IMR-90 (cell line): ENCODE measurements around the gene POLR2M. TPM values are rescaled to one million over a fixed set of nuclear protein-coding genes. Genes with fewer than 3 reads are reported as not detected.
A peak's percentile ranks its signal among the peaks of the same experiment; 100 is the strongest.

Source experiments
- ATAC-seq: fragments of 200-7000 bp; cut with Tn5 transposase; 2 replicates; pipeline ENCODE4 v1.9.1; 2020; ENCODE audit warnings: low read depth, mild to moderate bottlenecking, moderate library complexity
- BruUV-seq: library from RNA; stranded (reverse); fragments of 400-500 nt; replicated peaks from 2 replicates; lab custom pipeline; 2021; lab: Mats Ljungman, UMichigan
- CTCF ChIA-PET: fragments of 300-600 bp; formaldehyde crosslinking; extraction: SDS; loops from one replicate; lab custom pipeline; 2021; ENCODE audit warnings: antibody characterized with exemption; lab: Yijun Ruan, JAX
- POLR2A ChIA-PET: fragments of 300-600 bp; sonication (Branson Sonifier 250); formaldehyde crosslinking; loops from one replicate; lab custom pipeline; 2022; ENCODE audit warnings: antibody characterized with exemption; ENCODE audit not compliant: unreplicated experiment; lab: Charles Lee
- DNase-seq: peaks from one replicate; pipeline ENCODE4 v3.0.0; 2013
- H2AFZ ChIP-seq: replicated peaks from 2 replicates; pipeline ENCODE3; 2013; ENCODE audit warnings: low read length, mild to moderate bottlenecking; ENCODE audit not compliant: poor library complexity
- H2AK5ac ChIP-seq: 2 replicates; pipeline ENCODE4 v1.6.1; 2013; ENCODE audit warnings: low read depth, low read length, inconsistent platforms
- H2AK9ac ChIP-seq: replicated peaks from 2 replicates; pipeline ENCODE3; 2013; ENCODE audit warnings: mild to moderate bottlenecking, low read depth, low read length, moderate library complexity; ENCODE audit not compliant: poor library complexity
- H2BK120ac ChIP-seq: 2 replicates; pipeline ENCODE4 v1.6.1; 2013; ENCODE audit warnings: low read depth, low read length, inconsistent platforms
- H2BK15ac ChIP-seq: 3 replicates; pipeline ENCODE4 v1.6.1; 2013; ENCODE audit warnings: low read depth, low read length, inconsistent platforms
- H2BK20ac ChIP-seq: 2 replicates; pipeline ENCODE4 v1.6.1; 2013; ENCODE audit warnings: low read depth, mild to moderate bottlenecking, inconsistent platforms, low read length, moderate library complexity
- H2BK5ac ChIP-seq: 2 replicates; pipeline ENCODE4 v1.6.1; 2013; ENCODE audit warnings: mild to moderate bottlenecking, low read depth, low read length, inconsistent platforms; ENCODE audit not compliant: poor library complexity, severe bottlenecking
- H3K14ac ChIP-seq: replicated peaks from 2 replicates; pipeline ENCODE4 v1.6.1; 2013; ENCODE audit warnings: low read depth, low read length, inconsistent platforms
- H3K18ac ChIP-seq: 2 replicates; pipeline ENCODE4 v1.6.1; 2013; ENCODE audit warnings: low read depth, low read length, control low read depth
- H3K23ac ChIP-seq: 2 replicates; pipeline ENCODE4 v1.6.1; 2013; ENCODE audit warnings: low read depth, low read length, inconsistent platforms
- H3K27ac ChIP-seq: 2 replicates; pipeline ENCODE4 v1.5.1; 2013; ENCODE audit warnings: mild to moderate bottlenecking, control low read depth, low read length; ENCODE audit not compliant: insufficient read depth
- H3K27me3 ChIP-seq: 2 replicates; pipeline ENCODE4 v1.6.1; 2013; ENCODE audit warnings: low read length; ENCODE audit not compliant: control insufficient read depth, insufficient read depth
- H3K36me3 ChIP-seq: 2 replicates; pipeline ENCODE4 v1.6.1; 2013; ENCODE audit warnings: low read length, mixed read lengths; ENCODE audit not compliant: control insufficient read depth, insufficient read depth
- H3K4ac ChIP-seq: 2 replicates; pipeline ENCODE4 v1.6.1; 2013; ENCODE audit warnings: low read depth, low read length, inconsistent platforms
- H3K4me1 ChIP-seq: 2 replicates; pipeline ENCODE4 v1.6.1; 2013; ENCODE audit warnings: low read length, mixed read lengths; ENCODE audit not compliant: control insufficient read depth, insufficient read depth
- H3K4me2 ChIP-seq: 2 replicates; pipeline ENCODE4 v1.6.1; 2013; ENCODE audit warnings: low read depth, mild to moderate bottlenecking, control low read depth, low read length, moderate library complexity
- H3K4me3 ChIP-seq: 2 replicates; pipeline ENCODE4 v1.5.1; 2013; ENCODE audit warnings: low read depth, mild to moderate bottlenecking, control low read depth, low read length, moderate library complexity; ENCODE audit not compliant: insufficient read depth
- H3K56ac ChIP-seq: 2 replicates; pipeline ENCODE4 v1.6.1; 2013; ENCODE audit warnings: low read length, inconsistent platforms; ENCODE audit not compliant: insufficient read depth; ENCODE audit errors: extremely low read depth
- H3K79me1 ChIP-seq, 2 experiments: 2 replicates each; pipeline ENCODE4 v1.6.1; 2013; ENCODE audit warnings: low read length in 2 of 2, inconsistent platforms in 1 of 2, low read depth in 1 of 2
- H3K9ac ChIP-seq: 2 replicates; pipeline ENCODE4 v1.6.1; 2013; ENCODE audit warnings: low read depth, low read length, control low read depth
- H3K9me1 ChIP-seq: 2 replicates; pipeline ENCODE4 v1.6.1; 2013; ENCODE audit warnings: low read length, inconsistent platforms; ENCODE audit not compliant: insufficient read depth
- H3K9me3 ChIP-seq: 2 replicates; pipeline ENCODE4 v1.6.1; 2013; ENCODE audit warnings: low read length; ENCODE audit not compliant: control insufficient read depth, insufficient read depth
- H4K20me1 ChIP-seq: 2 replicates; pipeline ENCODE4 v1.6.1; 2013; ENCODE audit warnings: low read length, inconsistent platforms; ENCODE audit not compliant: insufficient read depth
- H4K5ac ChIP-seq: 2 replicates; pipeline ENCODE4 v1.6.1; 2013; ENCODE audit warnings: mild to moderate bottlenecking, low read depth, low read length, control low read depth
- H4K8ac ChIP-seq, 2 experiments: 2 replicates each; pipeline ENCODE4 v1.6.1; 2013; ENCODE audit warnings: low read depth in 2 of 2, low read length in 2 of 2, control low read depth in 1 of 2, inconsistent platforms in 1 of 2
- H4K91ac ChIP-seq: 2 replicates; pipeline ENCODE4 v1.6.1; 2013; ENCODE audit warnings: low read depth, low read length, inconsistent platforms; ENCODE audit not compliant: insufficient read depth
- CHD1 ChIP-seq: IDR thresholded peaks from 2 replicates; pipeline ENCODE4 v1.6.1; 2012; ENCODE audit warnings: low read depth, low read length, improper control_type of control experiment
- ELK1 ChIP-seq: fragments of 150-350 bp; IDR thresholded peaks from 2 replicates; pipeline ENCODE4 v1.6.1; 2016; ENCODE audit warnings: low read depth, mild to moderate bottlenecking, low read length, moderate library complexity, borderline replicate concordance
- FOS ChIP-seq: fragments of 150-350 bp; IDR thresholded peaks from 2 replicates; pipeline ENCODE4 v1.6.1; 2016; ENCODE audit warnings: low read depth, low read length
- MXI1 ChIP-seq: IDR thresholded peaks from 2 replicates; pipeline ENCODE4 v1.6.1; 2012; ENCODE audit warnings: low read depth, mild to moderate bottlenecking, low read length, moderate library complexity, borderline replicate concordance
- NFE2L2 ChIP-seq: fragments of 150-350 bp; IDR thresholded peaks from 2 replicates; pipeline ENCODE4 v1.6.1; 2016; ENCODE audit warnings: low read depth, mild to moderate bottlenecking, low read length
- POLR2A ChIP-seq: IDR thresholded peaks from 2 replicates; pipeline ENCODE4 v1.6.1; 2012; ENCODE audit warnings: mild to moderate bottlenecking, low read depth, low read length
- RAD21 ChIP-seq: IDR thresholded peaks from 2 replicates; pipeline ENCODE4 v1.6.1; 2012; ENCODE audit warnings: low read length, improper control_type of control experiment
- RCOR1 ChIP-seq: IDR thresholded peaks from 2 replicates; pipeline ENCODE4 v1.6.1; 2012; ENCODE audit warnings: mild to moderate bottlenecking, low read length, improper control_type of control experiment; ENCODE audit not compliant: insufficient replicate concordance
- RFX5 ChIP-seq: IDR thresholded peaks from 2 replicates; pipeline ENCODE4 v1.8.0; 2012; ENCODE audit warnings: low read depth, mild to moderate bottlenecking, low read length, moderate library complexity
- SMC3 ChIP-seq: fragments of 150-350 bp; IDR thresholded peaks from 2 replicates; pipeline ENCODE4 v1.6.1; 2016; ENCODE audit warnings: low read depth, mild to moderate bottlenecking, antibody characterized with exemption, low read length, moderate library complexity
- USF2 ChIP-seq: fragments of 150-350 bp; IDR thresholded peaks from 2 replicates; pipeline ENCODE4 v1.6.1; 2017; ENCODE audit warnings: mild to moderate bottlenecking, antibody characterized with exemption, low read length, low read depth
- WGBS, 2 experiments: methylation state at CpG; one replicate each; pipeline versions ENCODE4 v1.1.5 to v1.1.7; 2013; ENCODE audit warnings: missing lambda C conversion rate in 2 of 2; ENCODE audit not compliant: insufficient read length in 1 of 2; ENCODE audit errors: extremely low coverage in 2 of 2; 5-methylcytosine and 5-hydroxymethylcytosine counted together
- dilution Hi-C: fragments of 300-500 bp; cut with HindIII; formaldehyde crosslinking; loops from one replicate; pipeline ENCODE4 v1.14.3; 2018; ENCODE audit warnings: low sequenced_read_pairs; ENCODE audit not compliant: unreplicated experiment
- in situ Hi-C: fragments of 300-500 bp; cut with MboI; formaldehyde crosslinking; loops from 3 replicates; pipeline ENCODE4 v1.14.3; 2019; ENCODE audit warnings: low sequenced_read_pairs, inconsistent platforms, mixed read lengths
- intact Hi-C: fragments of 100-400 bp; cut with micrococcal nuclease; formaldehyde crosslinking; loops from 2 replicates; pipeline ENCODE4 v1.10.0; 2022
- polyA plus RNA-seq, 3 experiments: library from polyadenylated mRNA; depleted of rRNA; stranded (reverse); fragments of >200 nt; gene quantifications; 2 replicates each; pipeline ENCODE4 v1.2.3, GENCODE V29; 2012; ENCODE audit warnings: low replicate concordance in 1 of 3
- total RNA-seq: library from RNA; depleted of rRNA; stranded (reverse); fragments of >200 nt; gene quantifications from 2 replicates; pipeline ENCODE4 v1.2.3, GENCODE V29; 2012

The POLR2M gene
- total and polyA plus RNA-seq, 2 of the 4 experiments (the other 2 are of a cell fraction), result 60.8 to 117 TPM

GRCh38 chr15:57692709-57693108 is 13.8 kb upstream of the POLR2M start:
- ChIA-PET CTCF (no interaction called here), POLR2A (no interaction called here)
- ATAC-seq (no peak), DNase-seq (peak; percentile 12)
- WGBS, 2 experiments, result no CpG with 5 or more reads among the region's 1 CpG
- no peak overlapping the region for H4K8ac ChIP-seq
- H3K27ac ChIP-seq, result no peak overlapping the region
- no peak overlapping the region for H4K91ac ChIP-seq
- no peaks in the 10 kb centered on the region for H3K36me3 ChIP-seq
- H3K56ac ChIP-seq, result no peak overlapping the region
- no peak overlapping the region for H3K4me3 ChIP-seq
- no peaks in the 10 kb centered on the region; the same call in 1 of the 2 replicates for H3K27me3 ChIP-seq
- no TSS peak for BruUV-seq
- H3K9me3 ChIP-seq, result no peaks in the 10 kb centered on the region
- no peak overlapping the region for H3K4me2 ChIP-seq
- no peak overlapping the region for H2AK5ac ChIP-seq
- H4K20me1 ChIP-seq, result no peaks in the 10 kb centered on the region
- H3K4me1 ChIP-seq, result no peaks in the 10 kb centered on the region
- H3K9ac ChIP-seq, result no peak overlapping the region
- intact Hi-C loops, result no loop called here
- no peak overlapping the region for H3K4ac ChIP-seq
- in situ Hi-C loops, result no loop called here
- H2BK5ac ChIP-seq, result no peak overlapping the region
- H2BK120ac ChIP-seq, result no peak overlapping the region
- H2AK9ac ChIP-seq, result no peak overlapping the region
- dilution Hi-C loops, result no loop called here
- H2BK20ac ChIP-seq, result no peak overlapping the region
- no peak overlapping the region for H3K18ac ChIP-seq
- H2BK15ac ChIP-seq, result no peak overlapping the region
- H3K79me1 ChIP-seq, result no peaks in the 10 kb centered on the region
- H3K14ac ChIP-seq, result no peak overlapping the region
- H3K9me1 ChIP-seq, result no peaks in the 10 kb centered on the region
- H2AFZ ChIP-seq, result no peak overlapping the region
- H4K5ac ChIP-seq, result no peak overlapping the region
- TF ChIP-seq ELK1, result no peak
- TF ChIP-seq SMC3, result no peak
- no peak for TF ChIP-seq RFX5
- TF ChIP-seq RAD21, result no peak
- no peak for TF ChIP-seq NFE2L2
- TF ChIP-seq RCOR1, result no peak
- TF ChIP-seq MXI1, result no peak
- TF ChIP-seq CHD1, result no peak
- TF ChIP-seq POLR2A, result no peak
- TF ChIP-seq FOS, result no peak
- TF ChIP-seq USF2, result no peak
- H3K23ac ChIP-seq, result no peak overlapping the region
